HCT116 (cell line): ENCODE measurements around the gene PRSS57. TPM values are rescaled to one million over a fixed set of nuclear protein-coding genes. Genes with fewer than 3 reads are reported as not detected.
A peak's percentile ranks its signal among the peaks of the same experiment; 100 is the strongest.

ENCODE experiments used
- ATAC-seq: fragments of 200-7000 bp; cut with Tn5 transposase; 2 replicates; pipeline ENCODE4 v1.9.1; 2020; ENCODE audit warnings: mild to moderate bottlenecking, moderate library complexity
- BruUV-seq: library from RNA; stranded (reverse); fragments of 400-500 nt; replicated peaks from 2 replicates; lab custom pipeline; 2021; lab: Mats Ljungman, UMichigan
- CTCF ChIA-PET: fragments of 300-600 bp; sonication (Branson Sonifier 250); formaldehyde crosslinking; loops from one replicate; lab custom pipeline; 2021; ENCODE audit warnings: antibody characterized with exemption; lab: Charles Lee
- POLR2A ChIA-PET: fragments of 300-600, 350-600 bp; sonication (Branson Sonifier 250); formaldehyde crosslinking; loops from one replicate; lab custom pipeline; 2021; ENCODE audit warnings: antibody characterized with exemption; lab: Charles Lee
- RAD21 ChIA-PET, 2 experiments: fragments of 300-600 bp; sonication (Branson Sonifier 250); formaldehyde crosslinking; loops; one replicate each; lab custom pipeline; 2023; ENCODE audit warnings: low total read pairs in 2 of 2; ENCODE audit not compliant: uncharacterized antibody in 2 of 2, unreplicated experiment in 2 of 2, low non-redundant PET in 1 of 2; lab: Charles Lee
- DNase-seq: peaks from one replicate; pipeline ENCODE4 v3.0.0-alpha.2; 2010; ENCODE audit warnings: low read depth, low spot score
- H2AFZ ChIP-seq: fragments of 200-600 bp; shearing (Covaris generic), sonication (generic); 2 replicates; pipeline ENCODE4 v1.6.1; 2017; ENCODE audit warnings: low read depth, mixed run types, mixed read lengths, antibody characterized with exemption, low read length; ENCODE audit not compliant: poor library complexity, severe bottlenecking
- H3K27ac ChIP-seq: 2 replicates; pipeline ENCODE4 v1.5.1; 2012; ENCODE audit warnings: low read depth, low read length
- H3K27me3 ChIP-seq: fragments of 200-600 bp; sonication (generic); 2 replicates; pipeline ENCODE4 v1.6.1; 2016; ENCODE audit warnings: mixed run types, low read length, mixed read lengths; ENCODE audit not compliant: insufficient read depth
- H3K36me3 ChIP-seq, 2 experiments: fragments of 200-500 bp in 1 of 2; fragments of 200-600 bp in 1 of 2; sonication (Bioruptor generic) in 1 of 2; sonication (generic) in 1 of 2; 2 replicates each; pipeline versions ENCODE4 v1.5.1 to v1.6.1; 2014 to 2016; ENCODE audit warnings: low read length in 2 of 2, inconsistent platforms in 1 of 2, mixed read lengths in 1 of 2, mixed run types in 1 of 2; ENCODE audit not compliant: insufficient read depth in 2 of 2, control insufficient read depth in 1 of 2
- H3K4me1 ChIP-seq, 2 experiments: fragments of 200-600 bp in 1 of 2; sonication (generic) in 1 of 2; 2 replicates each; pipeline versions ENCODE4 v1.5.1 to v1.6.1; 2012 to 2017; ENCODE audit warnings: low read length in 2 of 2, inconsistent platforms in 1 of 2, mild to moderate bottlenecking in 1 of 2, mixed read lengths in 1 of 2, mixed run types in 1 of 2, moderate library complexity in 1 of 2; ENCODE audit not compliant: insufficient read depth in 2 of 2, control insufficient read depth in 1 of 2
- H3K4me2 ChIP-seq: fragments of 200-600 bp; sonication (generic); 2 replicates; pipeline ENCODE4 v1.6.1; 2017; ENCODE audit warnings: mixed run types, low read length, mixed read lengths
- H3K4me3 ChIP-seq, 2 experiments: fragments of 200-600 bp in 1 of 2; sonication (generic) in 1 of 2; replicated peaks in 1 of 2; 2 replicates each; pipeline ENCODE4 v1.5.1; 2011 to 2016; ENCODE audit warnings: low read length in 2 of 2, control low read depth in 1 of 2, low read depth in 1 of 2, mild to moderate bottlenecking in 1 of 2, mixed read lengths in 1 of 2, mixed run types in 1 of 2
- H3K79me2 ChIP-seq: fragments of 200-600 bp; sonication (generic); 2 replicates; pipeline ENCODE4 v1.6.1; 2017; ENCODE audit warnings: mild to moderate bottlenecking, mixed run types, low read length, moderate library complexity, mixed read lengths; ENCODE audit not compliant: insufficient read depth
- H3K9ac ChIP-seq: fragments of 200-600 bp; sonication (generic); 2 replicates; pipeline ENCODE4 v1.6.1; 2016; ENCODE audit warnings: low read length, mixed read lengths
- H3K9me2 ChIP-seq: fragments of 200-600 bp; sonication (generic), shearing (Covaris generic); 2 replicates; pipeline ENCODE4 v1.6.1; 2017; ENCODE audit warnings: mixed run types, mild to moderate bottlenecking, moderate library complexity; ENCODE audit not compliant: insufficient read depth
- H3K9me3 ChIP-seq, 2 experiments: fragments of 200-500 bp in 1 of 2; fragments of 200-600 bp in 1 of 2; sonication (Bioruptor generic) in 1 of 2; sonication (generic) in 1 of 2; 2 replicates each; pipeline ENCODE4 v1.6.1; 2014 to 2017; ENCODE audit warnings: low read length in 2 of 2, mixed read lengths in 2 of 2, inconsistent platforms in 1 of 2, low read depth in 1 of 2, mild to moderate bottlenecking in 1 of 2, mixed run types in 1 of 2, moderate library complexity in 1 of 2; ENCODE audit not compliant: control insufficient read depth in 1 of 2, insufficient read depth in 1 of 2
- H4K20me1 ChIP-seq: fragments of 200-600 bp; sonication (generic), shearing (Covaris generic); 2 replicates; pipeline ENCODE4 v1.6.1; 2017; ENCODE audit warnings: mixed run types, mild to moderate bottlenecking, moderate library complexity; ENCODE audit not compliant: insufficient read depth
- CBX3 ChIP-seq: IDR thresholded peaks from 2 replicates; pipeline ENCODE4 v1.6.1; 2012; ENCODE audit warnings: low read depth
- CEBPB ChIP-seq: IDR thresholded peaks from 2 replicates; pipeline ENCODE4 v1.6.1; 2012; ENCODE audit warnings: low read depth
- EZH2phosphoT487 ChIP-seq: fragments of 200-600 bp; IDR thresholded peaks from 2 replicates; pipeline ENCODE4 v1.6.1; 2018; ENCODE audit warnings: antibody characterized with exemption, borderline replicate concordance
- FOSL1 ChIP-seq: IDR thresholded peaks from 2 replicates; pipeline ENCODE4 v1.6.1; 2012; ENCODE audit warnings: low read depth
- MAX ChIP-seq: IDR thresholded peaks from 2 replicates; pipeline ENCODE4 v1.6.1; 2012
- POLR2A ChIP-seq: IDR thresholded peaks from 2 replicates; pipeline ENCODE4 v1.7.0; 2011; ENCODE audit warnings: borderline replicate concordance; ENCODE audit not compliant: insufficient read depth, insufficient read length; ENCODE audit errors: extremely low read depth
- REST ChIP-seq: IDR thresholded peaks from 2 replicates; pipeline ENCODE4 v1.6.1; 2012; ENCODE audit warnings: low read depth
- SIN3A ChIP-seq: IDR thresholded peaks from 2 replicates; pipeline ENCODE4 v1.6.1; 2012; ENCODE audit warnings: low read depth
- SRF ChIP-seq: IDR thresholded peaks from 2 replicates; pipeline ENCODE4 v1.6.1; 2012; ENCODE audit warnings: low read depth
- TCF7L2 ChIP-seq: IDR thresholded peaks from 2 replicates; pipeline ENCODE4 v1.7.0; 2011; ENCODE audit warnings: borderline replicate concordance, inconsistent platforms; ENCODE audit not compliant: insufficient read depth, insufficient read length; ENCODE audit errors: extremely low read depth
- ZBTB33 ChIP-seq: IDR thresholded peaks from 2 replicates; pipeline ENCODE4 v1.6.1; 2011; ENCODE audit warnings: mild to moderate bottlenecking, low read length, moderate library complexity; ENCODE audit not compliant: insufficient replicate concordance; ENCODE audit errors: extremely low read depth
- ZNF274 ChIP-seq: fragments of 200-500 bp; sonication (Bioruptor generic); IDR thresholded peaks from 2 replicates; pipeline ENCODE4 v1.6.1; 2014; ENCODE audit warnings: mild to moderate bottlenecking, low read depth, low read length, inconsistent platforms
- intact Hi-C: fragments of 100-400 bp; cut with micrococcal nuclease; formaldehyde crosslinking; loops from 2 replicates; pipeline ENCODE4 v1.10.0; 2022
- total RNA-seq: library from RNA; stranded (reverse); gene quantifications from one replicate; pipeline ENCODE4 v1.2.1, GENCODE V29; 2021; ENCODE audit not compliant: unreplicated experiment

Gene PRSS57
- total RNA-seq, 1 experiment from 2014 or later, result not detected

GRCh38 chr19:676007-676338, 19.3 kb downstream of the PRSS57 start:
- Histone ChIP-seq H3K9ac (peak overlapping the region; percentile 90), H3K4me3 (peak overlapping the region; percentile 62 to 85), H3K79me2 (peaks cover 22% of the 10 kb centered on the region; the same call in 1 of the 2 replicates), H3K4me2 (peak overlapping the region; percentile 98), H4K20me1 (no peaks in the 10 kb centered on the region), H3K36me3 (no peaks in the 10 kb centered on the region; a peak in 1 of 4 replicates), H2AFZ (no peak overlapping the region), H3K27me3 (no peaks in the 10 kb centered on the region), H3K9me3 (no peaks in the 10 kb centered on the region), H3K9me2 (no peaks in the 10 kb centered on the region), H3K27ac (peak overlapping the region; percentile 75; the same call in 1 of the 2 replicates), H3K4me1 (peaks cover 17 to 42% of the 10 kb centered on the region in 2 experiments)
- ChIA-PET POLR2A (interaction anchor here (1.2 kb wide), 2 partner anchors 13 to 28 kb away, joined by 4 to 5 read pairs; partner anchors contain the start of gene RNF126), RAD21 (no interaction called here), CTCF (no interaction called here)
- no peak for ATAC-seq
- intact Hi-C loops, result no loop called here
- no peak for DNase-seq
- BruUV-seq, result no TSS peak
- TF ChIP-seq POLR2A, result no peak
- no peak for TF ChIP-seq CBX3

- intact Hi-C loops, result no loop called here
- Histone ChIP-seq H2AFZ (no peak overlapping the region), H4K20me1 (no peaks in the 10 kb centered on the region), H3K36me3 (no peaks in the 10 kb centered on the region; a peak in 1 of 4 replicates), H3K27ac (no peak overlapping the region), H3K9ac (no peak overlapping the region), H3K4me2 (no peak overlapping the region), H3K9me3 (no peaks in the 10 kb centered on the region), H3K9me2 (no peaks in the 10 kb centered on the region), H3K27me3 (no peaks in the 10 kb centered on the region), H3K79me2 (peaks cover 20% of the 10 kb centered on the region; the same call in 1 of the 2 replicates), H3K4me3 (no peak overlapping the region), H3K4me1 (peaks cover 17 to 38% of the 10 kb centered on the region in 2 experiments)
- ATAC-seq (no peak), DNase-seq (no peak)
- ChIA-PET RAD21 (no interaction called here), CTCF (no interaction called here), POLR2A (no interaction called here)
- BruUV-seq, result no TSS peak
- TF ChIP-seq MAX (no peak), SRF (no peak), FOSL1 (no peak), ZBTB33 (no peak), ZNF274 (no peak), EZH2phosphoT487 (no peak), CEBPB (no peak), POLR2A (no peak), SIN3A (no peak), REST (no peak), TCF7L2 (no peak)
Measured at GRCh38 chr19:674282-675151, 20.7 kb downstream of the PRSS57 start.
